SU-DHL-6 (cell line): ENCODE results near the gene ETFRF1.

Source experiments
- EZH2phosphoT487 ChIP-seq: fragments of 200-600 bp; sonication (generic), shearing (Covaris generic); conservative IDR thresholded peaks from 2 replicates; pipeline ENCODE4 v1.6.1; 2018; ENCODE audit warnings: mild to moderate bottlenecking, antibody characterized with exemption, low read length, moderate library complexity, mixed read lengths
- TF ChIP-seq, protein P1 (sequence below): fragments of 200-600 bp; sonication (generic); IDR thresholded peaks from one replicate; pipeline ENCODE4 v1.5.1; 2017; ENCODE audit warnings: antibody characterized with exemption, mild to moderate bottlenecking, low read length, moderate library complexity; ENCODE audit not compliant: insufficient read depth, poor library complexity, severe bottlenecking

DNA sequence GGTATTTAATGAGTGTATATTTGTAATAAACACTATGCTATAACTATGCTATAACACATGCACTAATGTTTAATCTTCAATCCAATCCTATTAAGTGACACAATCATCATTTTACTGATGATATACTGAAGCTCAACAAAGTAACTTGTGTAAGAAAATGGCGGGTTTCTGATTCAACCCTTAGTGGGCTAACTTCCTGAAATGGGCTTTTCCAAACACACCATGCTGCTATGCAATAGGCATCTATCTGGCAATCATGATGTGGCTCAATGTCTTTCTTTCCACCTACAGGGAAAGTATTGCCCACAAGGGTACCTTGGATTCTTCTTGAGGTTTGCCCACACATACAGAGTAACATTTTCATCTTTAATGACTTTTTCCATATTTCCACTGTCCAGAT lies 48.4 kb upstream of the ETFRF1 start:
- TF ChIP-seq, protein P1, sequence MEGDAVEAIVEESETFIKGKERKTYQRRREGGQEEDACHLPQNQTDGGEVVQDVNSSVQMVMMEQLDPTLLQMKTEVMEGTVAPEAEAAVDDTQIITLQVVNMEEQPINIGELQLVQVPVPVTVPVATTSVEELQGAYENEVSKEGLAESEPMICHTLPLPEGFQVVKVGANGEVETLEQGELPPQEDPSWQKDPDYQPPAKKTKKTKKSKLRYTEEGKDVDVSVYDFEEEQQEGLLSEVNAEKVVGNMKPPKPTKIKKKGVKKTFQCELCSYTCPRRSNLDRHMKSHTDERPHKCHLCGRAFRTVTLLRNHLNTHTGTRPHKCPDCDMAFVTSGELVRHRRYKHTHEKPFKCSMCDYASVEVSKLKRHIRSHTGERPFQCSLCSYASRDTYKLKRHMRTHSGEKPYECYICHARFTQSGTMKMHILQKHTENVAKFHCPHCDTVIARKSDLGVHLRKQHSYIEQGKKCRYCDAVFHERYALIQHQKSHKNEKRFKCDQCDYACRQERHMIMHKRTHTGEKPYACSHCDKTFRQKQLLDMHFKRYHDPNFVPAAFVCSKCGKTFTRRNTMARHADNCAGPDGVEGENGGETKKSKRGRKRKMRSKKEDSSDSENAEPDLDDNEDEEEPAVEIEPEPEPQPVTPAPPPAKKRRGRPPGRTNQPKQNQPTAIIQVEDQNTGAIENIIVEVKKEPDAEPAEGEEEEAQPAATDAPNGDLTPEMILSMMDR, result no peak
- TF ChIP-seq EZH2phosphoT487, result no peak
